ENCODE measurements around the gene COX6A2. TPM values are rescaled to one million over a fixed set of nuclear protein-coding genes. Genes with fewer than 3 reads are reported as not detected.

The COX6A2 gene
- total RNA-seq, 1 experiment from 2014 or later = not detected

GRCh38 chr16:31466381-31466841, 38.3 kb upstream of the COX6A2 start:
- DNase-seq (ENCODE audit: low spot score) (no peak), ATAC-seq (no peak)
- H3K36me3 Mint-ChIP-seq = peaks cover 15% of the 10 kb centered on the region; the same call in 1 of the 2 replicates
- no peak overlapping the region for H3K4me3 Mint-ChIP-seq
- ChIA-PET CTCF (interaction anchor here (0.6 kb wide), 1 partner anchor 62 kb away, joined by 3 read pairs; no protein-coding TSS in a partner anchor), POLR2A (no interaction called here)
- no peaks in the 10 kb centered on the region for H3K9me3 Mint-ChIP-seq
- no peak for TF ChIP-seq CBFB (CRISPR knock-in tag; IDR thresholded peaks at IDR 0.05; ENCODE audit: low read depth)
- TF ChIP-seq SMAD4 (CRISPR knock-in tag; IDR thresholded peaks at IDR 0.05) = no peak
- TF ChIP-seq EMX1 (CRISPR knock-in tag; IDR thresholded peaks at IDR 0.05) = no peak
- no peak for TF ChIP-seq ATF3 (CRISPR knock-in tag; conservative IDR thresholded peaks at IDR 0.05)
- TF ChIP-seq NR1H2 (CRISPR knock-in tag; IDR thresholded peaks at IDR 0.05) = no peak
- no peak for TF ChIP-seq MLX (CRISPR knock-in tag; IDR thresholded peaks at IDR 0.05)
- no peak for TF ChIP-seq ZNF532 (CRISPR knock-in tag; IDR thresholded peaks at IDR 0.05; ENCODE audit: borderline replicate concordance)
- TF ChIP-seq SOX15 (CRISPR knock-in tag; IDR thresholded peaks at IDR 0.05) = no peak
- TF ChIP-seq ELF4 (CRISPR knock-in tag; IDR thresholded peaks at IDR 0.05; ENCODE audit: low read depth) = no peak
- no peak for TF ChIP-seq FOXP1 (CRISPR knock-in tag; IDR thresholded peaks at IDR 0.05; ENCODE audit: borderline replicate concordance)
- no peak for TF ChIP-seq ZBTB21 (CRISPR knock-in tag; IDR thresholded peaks at IDR 0.05; ENCODE audit: borderline replicate concordance)
- no peak for TF ChIP-seq USF1 (CRISPR knock-in tag; IDR thresholded peaks at IDR 0.05)
- no peak overlapping the region for H3K27ac Mint-ChIP-seq
- peaks cover 5% of the 10 kb centered on the region for H3K4me1 Mint-ChIP-seq
- peaks cover 12% of the 10 kb centered on the region for H3K27me3 Mint-ChIP-seq (ENCODE audit: low read depth)

- H3K27me3 Mint-ChIP-seq (ENCODE audit: low read depth) = peaks cover 7% of the 10 kb centered on the region
- ChIA-PET POLR2A (no interaction called here), CTCF (interaction anchor here (0.6 kb wide), 1 partner anchor 63 kb away, joined by 3 read pairs; no protein-coding TSS in a partner anchor)
- ATAC-seq (no peak), DNase-seq (ENCODE audit: low spot score) (no peak)
- H3K36me3 Mint-ChIP-seq = peaks cover 15% of the 10 kb centered on the region; the same call in 1 of the 2 replicates
- no peak overlapping the region for H3K4me3 Mint-ChIP-seq
- H3K27ac Mint-ChIP-seq = no peak overlapping the region
- no peaks in the 10 kb centered on the region for H3K4me1 Mint-ChIP-seq
- no peaks in the 10 kb centered on the region for H3K9me3 Mint-ChIP-seq
- TF ChIP-seq ZNF425 (CRISPR knock-in tag; conservative IDR thresholded peaks at IDR 0.05) (no peak), ARID4B (CRISPR knock-in tag; IDR thresholded peaks at IDR 0.05; ENCODE audit: borderline replicate concordance) (no peak), ZNF121 (CRISPR knock-in tag; IDR thresholded peaks at IDR 0.05) (no peak), PRRX2 (CRISPR knock-in tag; IDR thresholded peaks at IDR 0.05) (no peak), ERG (CRISPR knock-in tag; IDR thresholded peaks at IDR 0.05) (no peak), ZBTB43 (CRISPR knock-in tag; IDR thresholded peaks at IDR 0.05) (no peak)
These were observed 37.7 kb upstream of the COX6A2 start for GRCh38 chr16:31465788-31466370.
